Peyer's patch (tissue), 4 donors: ENCODE data around the gene SIGLEC5. TPM values are rescaled to one million over a fixed set of nuclear protein-coding genes. Genes with fewer than 3 reads are reported as not detected.

Experiments
- DNase-seq, 3 donors: peaks; one replicate each; pipeline ENCODE4 v3.0.0-alpha.2; 2017 to 2019
- H3K27ac ChIP-seq, 4 donors: fragments of 200-600 bp; sonication (generic); one replicate each; pipeline ENCODE4 v1.5.1; 2016 to 2019
- H3K27me3 ChIP-seq, 2 donors: fragments of 200-600 bp; sonication (generic); one replicate each; pipeline ENCODE4 v1.5.1; 2019
- H3K36me3 ChIP-seq, 3 donors: fragments of 200-600 bp; sonication (generic); one replicate each; pipeline ENCODE4 v1.5.1; 2016 to 2019
- H3K4me1 ChIP-seq, 4 donors: fragments of 200-600 bp; sonication (generic); one replicate each; pipeline ENCODE4 v1.5.1; 2016 to 2019
- H3K4me3 ChIP-seq, 4 donors: fragments of 200-600 bp; sonication (generic); 1 replicate in 3 of 4; 2 replicates in 1 of 4; pipeline ENCODE4 v1.5.1; 2016 to 2019; ENCODE audit warnings: mild to moderate bottlenecking in 1 of 4
- H3K9me3 ChIP-seq, 4 donors: fragments of 200-600 bp; sonication (generic); one replicate each; pipeline ENCODE4 v1.5.1; 2016 to 2019; ENCODE audit warnings: mild to moderate bottlenecking in 1 of 4
- CTCF ChIP-seq, 6 experiments: fragments of 450-650 bp in 4 of 6; fragments of 200-600 bp in 2 of 6; sonication (generic) in 1 of 6; IDR thresholded peaks; one replicate each; pipeline ENCODE4 v1.5.1; 2017 to 2019; ENCODE audit warnings: antibody characterized with exemption in 6 of 6, mild to moderate bottlenecking in 3 of 6, moderate library complexity in 1 of 6
- POLR2A ChIP-seq, 2 donors: fragments of 450-650 bp; IDR thresholded peaks; one replicate each; pipeline ENCODE4 v1.5.1; 2017; ENCODE audit warnings: antibody characterized with exemption in 2 of 2, mild to moderate bottlenecking in 2 of 2, moderate library complexity in 2 of 2
- total RNA-seq, 4 donors: library from RNA; depleted of rRNA; stranded (reverse); fragments of >200 nt; gene quantifications; one replicate each; pipeline ENCODE4 v1.1.0, GENCODE V29; 2016

Gene SIGLEC5
- total RNA-seq, 4 donors from 2014 or later = 0.57 to 9.1 TPM; not detected in 2

DNA sequence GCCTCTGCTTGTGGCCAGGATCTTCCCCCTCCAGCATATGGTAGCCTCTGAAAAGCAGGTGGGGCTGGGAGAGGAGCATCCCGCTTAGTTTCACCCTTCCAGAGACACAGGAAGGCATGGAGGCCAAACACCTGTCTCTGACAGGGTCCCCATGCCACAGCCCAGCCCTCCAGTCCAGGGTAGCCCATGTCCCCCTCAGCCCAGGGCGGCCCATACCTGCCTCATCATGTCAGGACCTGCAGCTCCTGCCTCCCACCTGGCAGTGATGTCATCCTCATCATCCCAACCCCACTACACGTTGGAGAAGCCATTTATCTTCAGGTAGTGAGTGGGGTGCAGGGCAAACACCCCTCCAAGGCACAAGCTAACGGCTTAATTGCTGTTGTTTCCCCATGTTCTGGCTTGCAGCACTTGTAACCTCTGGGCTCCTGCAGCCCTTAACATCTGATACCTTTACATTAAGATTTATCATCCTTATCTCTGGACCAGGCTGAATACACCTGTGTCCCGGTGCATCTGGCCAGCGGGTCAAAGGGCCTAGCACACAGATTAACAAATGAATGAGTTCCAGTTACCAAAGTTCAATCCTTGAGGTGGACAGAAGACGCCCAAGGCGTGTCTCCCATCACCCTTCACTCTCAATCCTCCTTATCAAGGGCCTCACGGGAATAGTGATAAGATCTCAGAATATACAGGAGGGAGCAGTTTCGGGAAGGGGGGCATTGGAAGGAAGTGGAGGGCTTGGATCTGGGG lies 36.9 kb downstream of the SIGLEC5 start:
- Histone ChIP-seq H3K9me3 (peaks cover 0 to 2% (median 0%) of the 10 kb centered on the region in 4 donors), H3K27me3 (no peaks in the 10 kb centered on the region), H3K4me1 (peaks cover 0 to 17% (median 4%) of the 10 kb centered on the region in 4 donors), H3K4me3 (peak overlapping the region; percentile 43 to 73 (median 63)), H3K27ac (peak overlapping the region in 3 of 4 donors; percentile 70 to 87 (median 79)), H3K36me3 (peaks cover 0 to 3% (median 0%) of the 10 kb centered on the region in 3 donors)
- peak in 2 of 3 donors; percentile 62 to 74 for DNase-seq
- TF ChIP-seq POLR2A (IDR thresholded peaks at IDR 0.05) = no peak
- no peak for TF ChIP-seq CTCF (IDR thresholded peaks at IDR 0.05)

GRCh38 chr19:51592521-51592920 lies 37.7 kb downstream of the SIGLEC5 start:
- Histone ChIP-seq H3K27me3 (no peaks in the 10 kb centered on the region), H3K36me3 (peaks cover 0 to 8% (median 0%) of the 10 kb centered on the region in 3 donors), H3K4me3 (peak overlapping the region in 1 of 4 donors; percentile 73), H3K4me1 (peaks cover 0 to 17% (median 4%) of the 10 kb centered on the region in 4 donors), H3K27ac (peak overlapping the region in 1 of 4 donors; percentile 87), H3K9me3 (peaks cover 0 to 10% (median 1%) of the 10 kb centered on the region in 4 donors)
- no peak for TF ChIP-seq POLR2A (IDR thresholded peaks at IDR 0.05)
- no peak for TF ChIP-seq CTCF (IDR thresholded peaks at IDR 0.05)
- no peak for DNase-seq

GRCh38 chr19:51590441-51590840 lies 39.8 kb downstream of the SIGLEC5 start:
- Histone ChIP-seq H3K9me3 (peaks cover 0 to 21% (median 4%) of the 10 kb centered on the region in 4 donors), H3K36me3 (peaks cover 0 to 26% (median 7%) of the 10 kb centered on the region in 3 donors), H3K27me3 (no peaks in the 10 kb centered on the region), H3K27ac (no peak overlapping the region), H3K4me1 (peaks cover 0 to 17% (median 4%) of the 10 kb centered on the region in 4 donors), H3K4me3 (no peak overlapping the region)
- TF ChIP-seq CTCF (IDR thresholded peaks at IDR 0.05) (no peak), POLR2A (IDR thresholded peaks at IDR 0.05) (no peak)
- no peak for DNase-seq

DNA sequence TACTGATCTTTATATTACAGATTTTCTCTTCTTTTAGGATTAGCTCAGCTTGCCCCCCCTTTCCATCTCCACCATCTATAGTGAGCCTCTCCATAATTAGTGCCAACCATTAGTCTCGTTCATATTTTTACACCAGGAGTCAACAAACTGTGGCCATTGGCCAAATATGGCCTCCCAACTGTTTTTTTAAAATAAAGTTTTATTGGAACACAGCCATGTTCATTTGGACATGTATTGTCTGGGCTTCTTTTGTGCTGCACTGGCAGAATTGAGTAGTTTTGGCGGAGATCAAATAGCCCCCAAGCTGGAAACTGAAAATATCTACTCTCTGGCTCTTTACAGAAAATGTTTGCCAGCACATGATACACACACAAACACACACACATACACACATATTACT lies 40.7 kb downstream of the SIGLEC5 start:
- DNase-seq = no peak
- Histone ChIP-seq H3K4me3 (no peak overlapping the region), H3K36me3 (peaks cover 0 to 34% (median 7%) of the 10 kb centered on the region in 3 donors), H3K27ac (no peak overlapping the region), H3K9me3 (peaks cover 0 to 21% (median 4%) of the 10 kb centered on the region in 4 donors), H3K27me3 (no peaks in the 10 kb centered on the region), H3K4me1 (peaks cover 0 to 13% (median 2%) of the 10 kb centered on the region in 4 donors)
- TF ChIP-seq POLR2A (IDR thresholded peaks at IDR 0.05) (no peak), CTCF (IDR thresholded peaks at IDR 0.05) (no peak)

GRCh38 chr19:51587264-51588191 lies 42.7 kb downstream of the SIGLEC5 start:
- peaks cover 0 to 21% (median 4%) of the 10 kb centered on the region in 4 donors for H3K9me3 ChIP-seq
- no peak overlapping the region for H3K27ac ChIP-seq
- no peak for DNase-seq
- H3K27me3 ChIP-seq = no peaks in the 10 kb centered on the region
- H3K4me1 ChIP-seq = no peaks in the 10 kb centered on the region
- H3K36me3 ChIP-seq = peaks cover 0 to 54% (median 7%) of the 10 kb centered on the region in 3 donors
- no peak overlapping the region for H3K4me3 ChIP-seq
- TF ChIP-seq CTCF (IDR thresholded peaks at IDR 0.05) = no peak
